ENCODE data around the gene BMPR1A.

GRCh38 chr10:86823565-86823964 is 67.1 kb downstream of the BMPR1A start:
- no peak for TF ChIP-seq CTCF (conservative IDR thresholded peaks at IDR 0.05; ENCODE audit: low read length)
- no peak for TF ChIP-seq EZH2phosphoT487 (IDR thresholded peaks at IDR 0.05; ENCODE audit: borderline replicate concordance, low read depth, low read length)

Data from OCI-LY7 (cell line).